ENCODE measurements around the gene NEIL3.

The NEIL3 gene

DNA sequence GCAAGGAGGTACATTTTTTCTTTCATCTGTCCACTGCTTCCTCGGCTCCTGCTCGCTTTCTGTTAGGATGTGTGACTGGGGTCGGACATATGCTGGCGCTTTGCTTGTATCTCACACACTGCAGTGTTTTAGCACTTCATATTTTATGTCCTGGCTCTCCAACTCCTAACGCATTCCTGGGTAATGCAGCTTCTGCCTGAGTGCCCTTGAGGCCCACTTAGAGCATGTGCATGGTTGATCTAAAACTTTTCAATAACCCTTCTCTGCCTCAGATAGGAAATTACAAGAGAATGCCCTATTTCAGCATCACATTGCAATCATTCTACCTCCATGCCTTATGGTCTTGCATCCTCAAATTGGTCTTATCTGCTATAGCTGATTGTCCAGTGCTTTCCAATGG, 65.3 kb downstream of the NEIL3 start:
- no peak for DNase-seq

DNA sequence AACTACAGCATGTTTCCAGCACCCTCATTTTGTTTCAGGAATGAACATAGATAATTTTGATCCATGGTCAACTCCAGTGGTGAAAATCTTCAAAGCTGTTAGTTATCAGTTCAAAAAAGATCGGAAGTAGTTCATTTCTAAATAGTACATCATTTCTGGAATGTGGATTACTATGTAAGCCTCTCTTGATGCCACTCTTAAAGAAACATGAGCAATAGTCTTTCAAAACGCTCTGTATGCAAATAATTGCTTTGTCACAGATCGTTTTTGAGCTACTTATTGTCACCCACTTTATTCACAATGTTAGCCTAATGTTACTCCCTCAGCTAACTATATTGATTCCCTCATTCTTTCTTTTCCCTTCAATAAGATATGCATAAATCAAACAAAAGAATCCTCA, 65.7 kb downstream of the NEIL3 start:
- no peak for DNase-seq

GRCh38 chr4:177376024-177376423, 66.3 kb downstream of the NEIL3 start:
- DNase-seq, result no peak

DNA sequence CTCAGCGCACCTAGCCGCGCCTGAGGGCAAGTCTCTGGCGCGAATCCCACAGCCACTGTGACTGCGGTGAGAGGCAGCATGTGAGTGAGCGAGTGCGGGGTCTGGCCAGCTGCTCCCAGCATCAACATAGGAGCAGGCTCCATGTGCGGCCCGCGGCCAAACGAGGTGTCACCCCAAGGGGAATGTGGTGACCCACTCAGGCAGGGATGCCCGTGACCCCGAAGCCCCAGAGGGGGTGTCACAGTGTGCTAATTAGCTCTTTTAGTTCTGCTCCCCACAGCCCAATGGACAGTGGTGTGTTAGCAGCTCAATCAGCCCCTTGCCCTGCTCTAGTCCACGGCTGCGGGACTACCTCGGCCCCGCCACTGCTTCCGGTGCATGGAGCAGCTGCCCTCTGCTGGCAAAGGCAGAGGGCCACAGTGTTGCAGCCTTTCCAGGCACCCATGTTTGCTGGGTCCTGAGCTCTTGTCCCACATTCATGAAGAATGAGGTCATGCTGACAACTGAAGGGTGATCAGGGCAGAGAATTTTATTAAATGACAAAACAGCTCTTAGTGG, 71.1 kb downstream of the NEIL3 start:
- no peak for DNase-seq

GRCh38 chr4:177381762-177382310, 72.2 kb downstream of the NEIL3 start:
- no peak for DNase-seq

GRCh38 chr4:177384856-177385397, 75.3 kb downstream of the NEIL3 start:
- no peak for DNase-seq

DNA sequence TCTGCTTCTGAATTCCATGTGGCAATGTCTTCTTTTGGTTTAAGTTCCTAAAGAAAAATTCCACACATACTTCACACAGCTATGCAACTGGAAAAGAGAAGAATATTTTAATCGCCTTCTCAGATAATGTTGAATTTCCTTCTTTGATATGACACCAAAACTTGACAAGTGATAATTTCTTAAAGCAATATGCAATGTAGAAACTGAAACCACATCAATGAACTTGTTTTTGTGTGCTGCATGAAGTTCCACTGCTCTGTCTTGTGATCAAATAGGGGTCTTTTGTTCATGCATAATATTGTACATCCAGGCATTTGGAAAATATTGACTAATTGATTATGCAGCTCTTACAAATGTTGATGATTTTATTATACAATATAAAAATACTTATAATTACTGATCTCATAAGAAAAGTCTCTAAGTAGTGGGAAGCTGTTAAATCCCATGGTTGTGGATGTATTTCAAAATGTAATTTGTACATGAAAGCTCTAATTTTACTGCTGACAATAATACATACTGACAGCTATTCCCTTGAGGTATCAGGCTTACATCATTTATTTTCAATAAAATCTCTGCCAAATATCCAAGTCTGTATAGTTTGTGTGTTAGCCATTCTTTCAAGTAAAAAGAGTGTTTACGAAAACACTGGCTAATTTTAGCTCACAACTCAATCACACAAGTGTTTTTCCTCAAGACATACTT, 76.1 kb downstream of the NEIL3 start:
- DNase-seq, result no peak

DNA sequence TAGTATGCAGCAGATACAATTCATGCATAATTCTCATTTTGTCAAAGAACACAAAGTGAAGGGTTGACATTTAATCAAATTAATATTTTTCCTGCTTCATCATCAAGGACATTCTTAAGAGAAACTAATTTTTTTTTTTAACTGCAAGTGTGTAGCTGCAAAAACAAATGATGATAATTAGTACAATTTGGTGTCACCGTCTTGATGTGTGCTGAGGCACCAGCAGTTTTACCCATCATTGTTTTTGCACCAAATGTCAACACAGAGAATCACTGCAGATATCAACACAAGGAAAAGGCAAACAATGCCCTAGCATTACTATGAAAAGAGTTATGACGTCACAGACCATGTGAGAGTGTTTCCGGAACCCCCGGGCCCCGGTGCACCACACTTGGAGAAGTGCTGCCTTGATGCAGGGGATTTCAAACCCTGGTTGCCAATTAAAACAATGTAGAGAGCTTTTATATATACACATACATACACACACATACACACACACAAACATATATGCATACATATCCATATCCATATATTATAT, 76.7 kb downstream of the NEIL3 start:
- DNase-seq, result no peak

GRCh38 chr4:177391287-177391686, 81.6 kb downstream of the NEIL3 start:
- DNase-seq, result no peak

GRCh38 chr4:177391953-177392352, 82.3 kb downstream of the NEIL3 start:
- no peak for DNase-seq

DNA sequence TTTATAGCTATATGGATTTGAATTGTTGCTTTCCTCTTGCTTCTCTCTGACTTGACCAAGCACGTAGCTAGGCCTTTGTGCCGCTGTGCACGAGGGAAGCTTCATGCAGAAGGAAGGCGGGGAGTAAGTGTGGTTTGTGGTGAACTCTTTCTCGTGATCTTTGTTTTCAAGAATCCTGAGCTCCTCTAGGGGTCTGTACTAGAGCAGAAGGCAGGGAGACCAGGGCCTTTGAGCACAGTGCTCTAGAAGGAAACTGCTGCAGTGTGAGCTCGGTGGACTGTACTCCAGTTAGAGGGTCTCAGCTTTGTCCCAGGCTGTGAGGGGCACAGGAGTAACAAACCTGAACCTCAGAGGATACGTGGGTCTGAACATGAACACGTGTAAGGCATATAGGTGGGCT, 83.6 kb downstream of the NEIL3 start:
- no peak for DNase-seq

DNA sequence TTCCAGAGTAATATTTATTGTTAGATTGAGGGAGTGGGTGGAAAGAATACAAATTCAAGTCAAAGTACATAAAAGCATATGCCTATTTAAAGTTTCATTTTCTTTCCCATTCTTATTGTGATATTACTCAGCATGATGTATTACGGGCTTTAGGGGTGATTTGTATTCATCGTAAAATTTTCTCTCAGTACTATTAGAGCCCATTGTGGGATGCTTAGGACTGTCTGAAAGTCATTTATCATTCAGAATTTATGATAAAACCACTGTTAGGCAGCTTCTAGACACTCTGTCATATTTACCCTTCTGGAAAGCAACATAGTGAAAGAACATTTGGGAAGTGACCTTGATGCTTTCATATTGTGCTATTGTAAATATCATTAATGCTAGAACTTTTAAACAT, 86.7 kb downstream of the NEIL3 start:
- DNase-seq, result no peak

GRCh38 chr4:177400030-177400429, 90.4 kb downstream of the NEIL3 start:
- DNase-seq, result no peak

DNA sequence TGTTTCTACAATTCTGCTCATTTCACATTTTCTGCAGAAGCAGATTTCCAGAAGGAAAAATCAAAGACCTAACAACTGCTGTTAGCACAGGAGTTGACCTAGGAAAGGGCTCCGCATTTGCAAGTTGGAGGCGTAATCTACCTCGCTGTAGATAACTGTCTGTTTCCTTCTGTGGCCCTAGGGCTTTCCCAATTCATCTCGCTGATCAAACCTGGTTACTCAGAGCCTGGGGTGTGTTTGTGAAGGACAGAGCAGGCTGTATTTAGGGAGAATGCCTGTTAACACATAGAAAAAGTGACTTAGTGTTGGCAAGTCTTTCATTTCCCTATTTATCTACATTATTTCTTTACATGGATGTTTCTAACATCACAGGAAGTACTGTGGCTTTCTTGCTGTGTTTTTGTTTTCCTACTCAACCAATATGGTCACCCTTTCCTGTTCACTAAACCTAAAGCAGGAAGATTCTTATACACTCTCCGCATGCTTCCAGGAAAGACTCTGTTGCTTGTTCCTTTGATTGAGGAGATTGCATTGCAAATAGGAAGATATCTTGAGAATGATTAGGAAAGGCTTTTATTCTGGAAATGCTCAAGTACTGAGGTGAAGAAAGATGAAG, 92.1 kb downstream of the NEIL3 start:
- DNase-seq, result no peak

GRCh38 chr4:177403746-177404145, 94.1 kb downstream of the NEIL3 start:
- no peak for DNase-seq

DNA sequence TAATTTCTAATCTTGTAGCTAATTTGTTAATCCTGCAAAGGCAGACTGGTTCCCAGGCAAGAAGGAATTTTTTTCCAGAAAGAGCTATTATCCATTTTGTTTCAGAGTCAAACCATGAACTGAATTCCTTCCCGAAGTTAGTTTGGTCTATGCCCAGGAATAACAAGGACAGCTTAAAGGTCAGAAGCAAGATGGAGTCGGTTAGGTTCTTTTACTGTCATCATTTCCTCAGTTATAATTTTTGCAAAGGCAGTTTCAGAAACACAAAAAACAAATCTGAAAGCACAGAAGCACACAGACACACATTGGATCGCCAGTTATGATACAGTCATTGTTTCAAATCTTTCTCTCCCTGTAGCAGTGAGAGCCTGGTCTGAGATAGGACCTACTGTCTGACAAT, 94.7 kb downstream of the NEIL3 start:
- DNase-seq, result no peak

GRCh38 chr4:177404986-177405385, 95.3 kb downstream of the NEIL3 start:
- DNase-seq, result no peak

DNA sequence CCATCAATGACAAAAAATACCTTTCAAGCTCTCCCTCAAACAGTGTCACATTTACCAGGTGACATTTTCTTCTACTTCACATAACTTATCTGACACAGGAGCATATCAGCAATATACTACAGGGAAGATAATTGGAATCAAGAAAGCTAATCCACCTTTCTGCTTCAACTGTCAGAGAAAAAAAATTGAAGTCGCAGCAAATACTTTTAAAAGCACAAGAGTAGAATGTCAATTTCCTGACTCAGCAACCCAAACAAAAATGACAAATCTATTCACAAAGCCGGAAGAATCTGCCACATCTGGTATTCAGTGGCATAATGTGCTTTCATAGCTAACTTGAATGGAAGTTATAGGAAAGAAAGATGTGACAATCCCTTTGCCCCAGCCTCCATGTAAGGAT, 95.8 kb downstream of the NEIL3 start:
- no peak for DNase-seq

DNA sequence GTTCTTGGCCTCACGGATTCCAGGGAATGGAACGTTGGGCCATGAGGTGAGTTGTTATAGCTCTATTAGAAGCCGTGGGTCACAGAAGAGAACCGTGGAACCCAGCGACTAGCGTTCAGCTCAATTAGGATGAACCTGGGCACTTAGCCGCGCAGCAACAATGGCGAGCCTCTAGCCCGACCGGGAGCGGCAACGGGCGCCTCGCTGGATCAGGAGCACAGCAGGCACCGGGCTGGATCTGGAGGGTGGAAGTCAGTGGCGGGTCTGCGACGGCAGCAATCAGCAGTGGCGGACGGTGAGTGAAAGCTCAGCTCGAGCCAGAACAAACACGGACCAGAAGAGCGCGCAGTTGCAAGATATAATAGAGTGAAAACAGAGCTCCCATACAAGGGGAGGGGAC, 98.3 kb downstream of the NEIL3 start:
- DNase-seq, result peak; percentile 33

- DNase-seq, result no peak
Measured at GRCh38 chr4:177410566-177410965, 100.9 kb downstream of the NEIL3 start.

DNA sequence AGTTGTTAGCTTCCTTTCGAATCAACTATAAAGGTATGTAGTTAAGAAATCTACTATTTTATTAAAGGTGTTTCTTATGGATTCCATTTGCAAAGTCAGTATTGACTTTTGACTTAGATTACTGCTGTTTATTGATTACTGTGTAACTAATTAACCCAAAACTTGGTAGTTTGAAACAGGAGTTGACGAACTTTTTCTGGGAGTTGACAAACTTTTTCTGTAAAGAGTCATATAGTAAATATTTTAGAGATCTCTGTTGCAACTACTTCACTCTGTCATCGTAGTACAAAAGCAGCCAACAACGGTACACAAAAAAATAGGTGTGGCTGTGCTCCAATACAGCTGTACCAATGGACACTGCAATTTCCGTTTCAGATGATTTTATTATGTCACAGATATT, 102.3 kb downstream of the NEIL3 start:
- DNase-seq, result no peak

All from NCI-H1105 treated with DMSO at 0.1 percent for 48 hours (cell line).